ENCODE results near the gene TREX2.

TREX2 gene

DNA sequence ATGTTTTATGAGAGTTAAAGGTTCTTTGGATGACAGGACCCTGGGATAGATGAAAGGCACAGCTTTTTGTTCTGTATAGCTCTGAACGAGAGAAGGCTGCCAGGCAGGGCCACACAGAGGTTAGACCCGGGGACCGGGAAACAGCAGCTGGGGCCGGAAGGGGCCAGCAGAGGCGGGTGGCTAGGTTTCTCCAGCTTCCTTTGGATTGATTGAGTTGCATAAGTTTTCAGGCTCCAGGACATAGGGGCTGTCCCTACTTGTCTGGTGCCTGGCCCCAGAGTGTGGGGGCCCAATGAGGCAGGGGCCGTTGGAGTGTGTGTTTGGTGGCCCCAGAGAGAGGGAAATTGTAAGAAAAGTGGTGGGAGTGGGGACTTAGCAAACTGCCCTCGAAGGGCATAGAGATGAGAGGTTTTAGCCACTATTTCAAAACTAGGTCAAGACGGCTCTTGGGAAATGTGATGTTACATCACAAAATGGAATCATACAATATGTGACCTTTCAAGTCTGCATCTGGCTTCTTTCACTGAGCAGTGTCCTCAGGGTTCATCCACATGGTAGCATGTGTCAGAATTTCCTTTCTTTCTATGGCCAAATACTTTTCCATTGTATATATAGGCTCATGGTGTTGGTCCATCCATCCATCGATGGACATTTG lies 30.9 kb downstream of the TREX2 start:
- no peaks in the 10 kb centered on the region for H3K9me3 ChIP-seq (ENCODE audit: low read length)
- H2AFZ ChIP-seq (ENCODE audit: low read length), result no peak overlapping the region
- no peak overlapping the region for H3K4me2 ChIP-seq (ENCODE audit: low read length)
- no peaks in the 10 kb centered on the region for H4K20me1 ChIP-seq (ENCODE audit: insufficient read depth, low read length)
- H3K4me3 ChIP-seq (ENCODE audit: low read depth, low read length, poor library complexity, severe bottlenecking), result no peak overlapping the region
- H3K27ac ChIP-seq (ENCODE audit: low read depth, low read length, poor library complexity, severe bottlenecking), result no peak overlapping the region
- H3K36me3 ChIP-seq (ENCODE audit: insufficient read depth, low read length), result no peaks in the 10 kb centered on the region
- no peaks in the 10 kb centered on the region for H3F3A ChIP-seq (ENCODE audit: insufficient read depth, low read length)
- no peaks in the 10 kb centered on the region for H3K9me2 ChIP-seq (ENCODE audit: low read depth, low read length)
- no peak overlapping the region for H3K9ac ChIP-seq (ENCODE audit: low read length)
- no peaks in the 10 kb centered on the region for H3K27me3 ChIP-seq (ENCODE audit: insufficient read depth, low read length)
- TF ChIP-seq, protein P1, sequence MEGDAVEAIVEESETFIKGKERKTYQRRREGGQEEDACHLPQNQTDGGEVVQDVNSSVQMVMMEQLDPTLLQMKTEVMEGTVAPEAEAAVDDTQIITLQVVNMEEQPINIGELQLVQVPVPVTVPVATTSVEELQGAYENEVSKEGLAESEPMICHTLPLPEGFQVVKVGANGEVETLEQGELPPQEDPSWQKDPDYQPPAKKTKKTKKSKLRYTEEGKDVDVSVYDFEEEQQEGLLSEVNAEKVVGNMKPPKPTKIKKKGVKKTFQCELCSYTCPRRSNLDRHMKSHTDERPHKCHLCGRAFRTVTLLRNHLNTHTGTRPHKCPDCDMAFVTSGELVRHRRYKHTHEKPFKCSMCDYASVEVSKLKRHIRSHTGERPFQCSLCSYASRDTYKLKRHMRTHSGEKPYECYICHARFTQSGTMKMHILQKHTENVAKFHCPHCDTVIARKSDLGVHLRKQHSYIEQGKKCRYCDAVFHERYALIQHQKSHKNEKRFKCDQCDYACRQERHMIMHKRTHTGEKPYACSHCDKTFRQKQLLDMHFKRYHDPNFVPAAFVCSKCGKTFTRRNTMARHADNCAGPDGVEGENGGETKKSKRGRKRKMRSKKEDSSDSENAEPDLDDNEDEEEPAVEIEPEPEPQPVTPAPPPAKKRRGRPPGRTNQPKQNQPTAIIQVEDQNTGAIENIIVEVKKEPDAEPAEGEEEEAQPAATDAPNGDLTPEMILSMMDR (IDR thresholded peaks at IDR 0.05; ENCODE audit: low read length), result no peak
- TF ChIP-seq EZH2 (IDR thresholded peaks at IDR 0.05; ENCODE audit: borderline replicate concordance, low read length), result no peak
- H3K4me1 ChIP-seq (ENCODE audit: insufficient read depth, low read length, severe bottlenecking), result peaks cover 6% of the 10 kb centered on the region
- no peaks in the 10 kb centered on the region for H3K79me2 ChIP-seq (ENCODE audit: insufficient read depth, low read length)

DNA sequence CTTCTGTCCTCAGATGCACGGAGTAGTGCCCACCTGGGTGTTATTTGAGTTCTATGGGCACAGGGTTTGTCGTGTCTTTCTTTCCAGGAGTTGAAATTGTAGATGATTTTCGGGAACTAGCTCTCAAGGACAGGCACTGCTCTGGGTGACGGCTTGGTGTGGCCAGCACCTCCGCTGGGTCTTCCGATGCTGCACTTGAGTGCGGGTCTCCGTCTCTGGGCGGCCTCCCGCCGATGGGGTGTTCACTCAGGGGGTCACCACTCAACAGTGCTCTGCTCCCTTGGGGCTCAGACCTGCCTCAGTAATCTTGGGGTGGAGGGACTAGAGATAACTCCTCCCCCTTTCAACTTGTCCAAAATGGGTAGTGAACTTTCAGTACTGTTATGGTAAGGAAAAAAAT lies 32.1 kb downstream of the TREX2 start:
- Histone ChIP-seq H3K9me3 (ENCODE audit: low read length) (no peaks in the 10 kb centered on the region), H3K27me3 (ENCODE audit: insufficient read depth, low read length) (no peaks in the 10 kb centered on the region)

DNA sequence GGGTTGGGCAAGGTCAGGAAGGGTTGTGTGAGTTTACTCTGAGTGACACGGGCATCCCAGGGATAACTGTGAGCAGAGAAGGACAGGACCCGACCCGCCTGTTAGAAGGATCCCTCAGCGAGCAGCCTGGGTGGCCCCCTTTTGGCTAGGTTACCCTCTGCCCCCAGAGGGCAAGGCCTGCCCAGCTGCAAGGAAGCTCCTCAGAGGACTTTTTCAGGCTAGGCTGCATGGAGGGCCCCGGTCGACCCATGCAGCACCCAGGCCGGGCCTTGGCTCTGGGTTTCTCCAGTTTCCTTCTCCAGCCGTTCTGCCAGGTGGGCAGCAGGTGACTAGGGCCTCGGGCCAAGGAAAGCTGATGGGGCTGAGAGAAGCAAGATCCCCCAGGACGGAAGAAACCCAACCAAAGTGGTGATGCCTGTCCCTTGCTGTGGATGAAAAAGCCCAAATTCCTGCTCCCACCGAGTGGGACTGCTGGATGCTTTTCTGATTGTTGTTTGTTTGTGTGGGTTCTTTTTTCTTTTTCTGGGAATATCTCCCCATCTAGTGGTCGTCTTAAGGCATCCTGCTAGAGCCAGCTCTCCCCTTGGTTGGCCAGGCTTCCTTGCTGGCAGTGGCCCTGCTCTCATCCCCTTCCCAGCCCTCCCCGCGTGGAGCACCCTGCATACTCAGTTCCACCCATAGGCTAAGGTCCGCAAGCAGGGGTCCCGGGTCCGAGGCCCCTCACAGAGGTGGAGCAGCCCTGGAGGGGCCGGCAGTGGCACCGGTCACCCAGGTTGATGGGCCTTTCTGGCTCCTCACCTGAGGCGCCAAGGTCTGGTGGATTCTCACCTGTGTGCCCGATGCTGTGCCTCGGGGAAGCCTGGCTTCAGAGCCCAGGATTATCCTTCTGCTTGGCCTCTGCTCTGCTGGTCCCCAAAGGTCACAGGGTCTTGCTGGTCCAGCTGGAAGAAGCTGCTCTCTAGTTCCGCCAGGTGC lies 32.8 kb downstream of the TREX2 start:
- no peak overlapping the region for H3K4me3 ChIP-seq (ENCODE audit: low read depth, low read length, poor library complexity, severe bottlenecking)
- H3K27ac ChIP-seq (ENCODE audit: low read depth, low read length, poor library complexity, severe bottlenecking), result no peak overlapping the region
- no peak for TF ChIP-seq EZH2 (IDR thresholded peaks at IDR 0.05; ENCODE audit: borderline replicate concordance, low read length)
- TF ChIP-seq, protein P1 (IDR thresholded peaks at IDR 0.05; ENCODE audit: low read length), result no peak
- H2AFZ ChIP-seq (ENCODE audit: low read length), result no peak overlapping the region
- no peak overlapping the region for H3K9ac ChIP-seq (ENCODE audit: low read length)
- H3K27me3 ChIP-seq (ENCODE audit: insufficient read depth, low read length), result no peaks in the 10 kb centered on the region
- no peaks in the 10 kb centered on the region for H3K9me3 ChIP-seq (ENCODE audit: low read length)
- H3K4me1 ChIP-seq (ENCODE audit: insufficient read depth, low read length, severe bottlenecking), result peaks cover 6% of the 10 kb centered on the region
- H3K9me2 ChIP-seq (ENCODE audit: low read depth, low read length), result no peaks in the 10 kb centered on the region
- no peaks in the 10 kb centered on the region for H3F3A ChIP-seq (ENCODE audit: insufficient read depth, low read length)
- no peaks in the 10 kb centered on the region for H3K36me3 ChIP-seq (ENCODE audit: insufficient read depth, low read length)
- no peaks in the 10 kb centered on the region for H4K20me1 ChIP-seq (ENCODE audit: insufficient read depth, low read length)
- no peak overlapping the region for H3K4me2 ChIP-seq (ENCODE audit: low read length)
- no peaks in the 10 kb centered on the region for H3K79me2 ChIP-seq (ENCODE audit: insufficient read depth, low read length)

More for the DNA sequence above, 32.1 kb downstream of the TREX2 start:
- no peak overlapping the region for H3K27ac ChIP-seq (ENCODE audit: low read depth, low read length, poor library complexity, severe bottlenecking)
- H3K36me3 ChIP-seq (ENCODE audit: insufficient read depth, low read length), result no peaks in the 10 kb centered on the region
- no peaks in the 10 kb centered on the region for H3K79me2 ChIP-seq (ENCODE audit: insufficient read depth, low read length)
- no peaks in the 10 kb centered on the region for H4K20me1 ChIP-seq (ENCODE audit: insufficient read depth, low read length)
- H3K9me2 ChIP-seq (ENCODE audit: low read depth, low read length), result no peaks in the 10 kb centered on the region
- no peaks in the 10 kb centered on the region for H3F3A ChIP-seq (ENCODE audit: insufficient read depth, low read length)
- H2AFZ ChIP-seq (ENCODE audit: low read length), result no peak overlapping the region
- no peak overlapping the region for H3K4me3 ChIP-seq (ENCODE audit: low read depth, low read length, poor library complexity, severe bottlenecking)
- H3K4me2 ChIP-seq (ENCODE audit: low read length), result no peak overlapping the region
- H3K9ac ChIP-seq (ENCODE audit: low read length), result no peak overlapping the region
- H3K4me1 ChIP-seq (ENCODE audit: insufficient read depth, low read length, severe bottlenecking), result peaks cover 6% of the 10 kb centered on the region
- no peak for TF ChIP-seq EZH2 (IDR thresholded peaks at IDR 0.05; ENCODE audit: borderline replicate concordance, low read length)
- TF ChIP-seq, protein P1 (IDR thresholded peaks at IDR 0.05; ENCODE audit: low read length), result no peak
